Activated T-helper 1 cell treated with anti-CD3 and anti-CD28 coated beads, Interleukin-2, amount 50 U/mL, for 16 hours (primary cell): ENCODE results near the gene GDF9.

ENCODE experiments used
- DNase-seq, 2 donors: peaks; one replicate each; pipeline ENCODE4 v3.0.0-alpha.2; 2020; ENCODE audit warnings: low read depth in 1 of 2, low spot score in 1 of 2

Gene GDF9

DNA sequence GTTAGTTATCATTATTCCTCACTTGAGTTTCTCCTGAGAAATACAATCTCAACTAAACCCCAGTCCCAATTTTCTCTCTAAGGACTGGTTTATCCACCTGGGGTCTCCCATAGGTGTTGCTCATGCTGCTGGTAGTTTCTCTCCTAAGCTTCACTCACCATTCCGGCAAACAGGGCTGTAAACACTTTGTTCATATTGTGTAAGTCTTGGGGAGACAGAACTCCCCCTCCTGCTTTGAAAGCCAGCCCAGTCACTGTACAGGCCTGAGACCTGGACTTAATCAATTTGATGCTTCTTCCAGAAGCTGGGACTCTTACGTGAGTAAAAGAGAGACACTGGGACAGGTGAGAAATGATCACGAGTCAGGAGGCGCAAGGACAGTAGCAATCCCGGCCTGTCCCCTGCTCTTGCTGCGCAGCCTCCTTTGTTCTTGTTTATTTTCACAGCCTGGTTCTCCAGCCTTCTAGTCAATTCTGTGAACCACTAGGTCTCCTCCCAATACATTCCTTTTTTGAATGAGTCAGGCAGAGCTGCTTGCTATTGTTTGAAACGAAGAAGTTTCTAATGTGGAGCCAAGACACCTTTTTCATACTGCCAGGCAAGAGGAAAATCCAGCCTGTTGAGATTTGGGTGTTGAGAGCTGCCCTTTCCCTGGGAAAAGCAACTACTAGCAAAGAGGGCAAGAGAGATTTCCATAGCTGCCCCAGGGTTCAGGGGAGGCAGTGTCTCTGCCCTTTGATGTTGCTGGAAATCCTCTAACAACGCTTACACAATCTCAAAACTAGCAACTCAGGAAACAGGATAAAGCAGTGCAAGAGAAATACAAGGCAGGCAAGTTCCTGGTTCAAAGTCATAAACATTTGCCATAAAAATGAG, 26.6 kb downstream of the GDF9 start:
- no peak for DNase-seq

DNA sequence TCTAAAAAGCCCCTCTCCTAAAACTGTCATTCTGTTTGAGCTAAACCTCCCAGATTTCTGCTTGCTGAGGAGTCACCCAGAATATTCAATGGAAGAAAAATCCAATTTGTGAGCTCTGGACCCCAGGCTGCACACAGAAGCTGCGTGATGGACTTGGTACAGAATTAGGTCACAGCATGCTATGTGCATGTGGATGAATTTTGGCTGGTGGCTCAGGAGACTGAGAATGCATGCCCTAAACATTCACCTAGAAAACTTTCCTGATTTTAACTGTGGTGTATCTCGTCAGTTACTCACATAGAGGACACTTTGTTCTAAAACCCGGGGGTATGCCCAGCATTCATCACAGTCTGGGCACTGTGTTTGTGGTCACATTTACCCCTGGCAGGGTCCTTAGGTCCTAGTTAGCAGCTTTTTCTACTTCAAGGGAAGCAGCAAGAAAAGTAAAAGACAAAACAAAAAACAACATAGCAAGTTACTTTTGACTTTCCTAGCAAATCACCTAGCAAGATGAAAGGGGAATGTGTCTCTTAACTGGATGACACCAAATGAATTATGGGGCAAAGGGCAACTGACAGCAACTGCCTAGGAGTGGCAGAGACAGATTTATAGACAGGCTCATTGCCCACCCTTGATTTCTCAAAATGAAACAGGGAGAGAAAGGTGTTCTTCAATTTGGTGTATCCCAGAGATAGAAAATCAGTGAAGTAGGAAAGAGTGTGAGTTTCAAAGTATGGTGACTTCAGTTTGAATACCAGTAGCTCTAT, 27.6 kb downstream of the GDF9 start:
- no peak for DNase-seq

DNA sequence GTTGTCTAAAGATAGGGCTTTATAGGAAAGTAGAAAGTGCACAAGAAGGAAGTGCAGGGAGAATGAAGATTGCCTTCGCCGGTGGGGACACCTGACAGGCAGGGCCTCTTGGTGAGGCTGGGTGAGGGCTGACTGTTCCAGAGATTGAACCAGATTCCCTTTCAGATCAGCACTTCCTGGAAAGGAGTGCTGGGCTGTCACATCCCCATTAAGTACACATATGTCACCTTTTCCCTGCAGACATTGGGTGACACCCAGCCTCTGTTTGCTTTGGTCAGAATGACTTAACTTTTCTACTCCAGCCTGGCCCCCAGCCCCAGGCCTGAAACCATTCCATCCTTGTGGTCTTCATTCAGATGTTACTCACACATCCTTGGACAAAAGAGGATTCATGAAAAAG, 28.4 kb downstream of the GDF9 start:
- no peak for DNase-seq

DNA sequence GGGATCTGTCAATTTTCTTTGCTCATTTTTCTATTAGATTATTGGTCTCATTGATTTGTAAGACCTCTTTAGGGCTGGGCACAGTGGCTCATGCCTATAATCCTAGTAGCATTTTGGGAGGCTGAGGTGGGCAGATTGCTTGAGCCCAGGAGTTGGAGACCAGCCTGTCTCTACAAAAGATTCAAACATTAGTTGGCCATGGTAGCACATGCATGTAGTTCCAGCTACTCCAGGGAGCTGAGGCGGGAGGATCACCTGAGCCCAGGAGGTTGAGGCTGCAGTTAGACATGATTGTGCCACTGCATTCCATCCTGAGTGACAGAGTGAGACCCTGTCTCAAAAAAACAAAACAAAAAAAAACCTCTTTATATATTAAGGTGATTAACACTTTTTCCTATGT, 29.4 kb downstream of the GDF9 start:
- DNase-seq = no peak

DNA sequence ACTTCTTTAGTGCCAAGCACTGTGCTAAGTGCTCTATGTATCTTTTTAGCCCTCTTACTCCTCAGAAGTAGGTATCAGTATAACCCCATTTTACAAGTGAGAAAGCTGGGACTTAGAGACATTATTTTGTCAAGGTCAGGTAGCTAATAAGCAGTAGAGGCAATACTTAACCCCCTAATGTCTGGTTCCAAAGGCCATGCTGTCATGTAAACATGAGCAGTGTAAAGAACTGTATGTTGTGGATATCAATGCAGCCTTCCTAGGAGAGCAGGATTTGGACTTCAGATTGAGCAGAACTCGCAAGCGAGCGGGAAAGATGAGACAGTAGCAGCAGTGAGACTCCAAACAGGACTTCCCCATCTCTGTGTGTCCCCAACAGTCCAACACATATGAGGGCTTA, 32.2 kb downstream of the GDF9 start:
- DNase-seq = no peak

DNA sequence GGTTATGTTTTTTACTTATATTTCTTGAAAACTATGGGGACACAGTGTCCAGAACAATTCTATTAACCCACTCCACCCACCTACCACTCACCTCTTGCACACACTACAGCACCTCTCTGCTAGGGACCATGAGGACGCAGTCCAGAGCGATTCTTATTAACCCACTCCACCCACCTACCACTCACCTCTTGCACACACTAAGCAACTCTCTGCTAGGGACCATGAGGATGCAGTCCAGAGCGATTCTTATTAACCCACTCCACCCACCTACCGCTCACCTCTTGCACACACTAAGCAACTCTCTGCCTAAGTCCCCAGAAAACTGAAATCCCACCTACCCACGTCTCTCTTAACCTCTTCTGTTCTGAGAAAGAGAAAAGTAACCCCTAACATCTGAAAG, 33.7 kb downstream of the GDF9 start:
- no peak for DNase-seq

DNA sequence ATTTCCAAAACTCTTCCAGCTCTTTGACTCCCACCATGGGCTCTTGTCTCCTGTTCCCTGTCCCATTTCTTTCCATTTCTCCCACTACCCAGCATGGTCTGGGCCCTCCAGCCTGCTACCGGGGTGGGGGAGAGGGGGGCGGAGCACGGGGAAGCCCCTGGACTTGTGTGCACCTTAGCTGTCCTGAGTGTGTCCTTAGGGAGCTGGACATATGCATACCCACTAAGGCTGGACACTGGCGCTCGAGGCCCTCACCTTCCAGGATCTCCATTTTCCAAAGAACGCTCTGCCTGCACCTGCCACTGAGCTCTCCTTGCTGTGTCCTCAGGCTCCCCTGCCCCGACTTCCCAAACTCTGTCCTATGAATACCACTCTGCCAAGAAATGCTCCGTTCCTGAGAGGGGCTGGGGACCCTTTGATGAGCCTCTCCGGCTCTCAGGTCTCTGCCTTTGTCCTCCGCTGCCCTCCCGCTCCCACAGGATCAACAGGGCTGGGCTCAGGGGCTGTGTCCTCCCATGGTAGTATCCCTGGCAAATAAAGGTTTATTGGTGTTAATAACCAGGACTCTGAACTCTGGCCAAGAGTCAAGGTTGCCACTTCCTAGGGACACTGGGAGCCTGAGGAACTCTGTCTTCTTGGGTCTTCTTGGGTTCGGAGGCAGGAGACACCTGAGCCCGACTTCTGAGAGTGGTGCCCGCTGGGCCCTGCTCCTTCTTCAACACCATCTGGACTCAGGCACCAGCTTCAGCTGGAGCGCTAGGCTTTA, 35.0 kb downstream of the GDF9 start:
- DNase-seq = no peak

DNA sequence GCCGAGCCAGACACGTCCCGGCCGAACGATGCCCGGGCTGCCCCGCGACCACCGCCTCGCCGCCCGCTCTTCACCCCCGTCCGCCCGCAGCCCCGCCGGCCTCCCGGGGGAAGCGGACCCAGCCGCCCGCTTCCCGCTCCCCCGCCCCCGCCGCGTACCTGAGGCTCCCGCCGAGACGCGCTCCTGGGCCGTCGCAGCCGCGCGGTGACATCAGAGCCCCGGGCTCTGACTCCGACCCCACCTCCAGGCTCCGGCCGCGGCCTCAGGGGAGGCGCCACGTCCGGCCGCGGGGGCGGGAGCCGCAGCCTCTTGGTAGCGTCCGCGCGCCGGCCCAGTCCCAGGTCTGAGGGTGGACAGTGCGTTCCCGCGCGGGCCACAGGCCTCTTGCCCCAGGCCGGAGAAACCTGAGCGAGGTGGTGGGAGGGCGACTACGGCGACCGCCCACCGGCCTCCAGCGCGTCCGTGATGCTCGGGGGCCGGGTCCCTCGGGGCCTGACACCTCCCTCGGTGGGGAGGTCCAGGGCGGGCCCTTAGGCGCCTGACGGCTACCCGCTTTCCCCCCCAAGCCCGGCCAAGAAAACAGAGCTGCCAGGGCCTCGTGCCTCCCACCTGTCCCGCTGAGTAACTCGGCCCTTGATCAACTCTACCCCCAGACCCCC, 35.7 kb downstream of the GDF9 start, which contains the start of gene SHROOM1:
SHROOM1 (minus strand) TSS at position 212 of the 659 bp plus-strand sequence. CDS start 4,507 bp downstream, outside the sequence.
- DNase-seq = no peak

DNA sequence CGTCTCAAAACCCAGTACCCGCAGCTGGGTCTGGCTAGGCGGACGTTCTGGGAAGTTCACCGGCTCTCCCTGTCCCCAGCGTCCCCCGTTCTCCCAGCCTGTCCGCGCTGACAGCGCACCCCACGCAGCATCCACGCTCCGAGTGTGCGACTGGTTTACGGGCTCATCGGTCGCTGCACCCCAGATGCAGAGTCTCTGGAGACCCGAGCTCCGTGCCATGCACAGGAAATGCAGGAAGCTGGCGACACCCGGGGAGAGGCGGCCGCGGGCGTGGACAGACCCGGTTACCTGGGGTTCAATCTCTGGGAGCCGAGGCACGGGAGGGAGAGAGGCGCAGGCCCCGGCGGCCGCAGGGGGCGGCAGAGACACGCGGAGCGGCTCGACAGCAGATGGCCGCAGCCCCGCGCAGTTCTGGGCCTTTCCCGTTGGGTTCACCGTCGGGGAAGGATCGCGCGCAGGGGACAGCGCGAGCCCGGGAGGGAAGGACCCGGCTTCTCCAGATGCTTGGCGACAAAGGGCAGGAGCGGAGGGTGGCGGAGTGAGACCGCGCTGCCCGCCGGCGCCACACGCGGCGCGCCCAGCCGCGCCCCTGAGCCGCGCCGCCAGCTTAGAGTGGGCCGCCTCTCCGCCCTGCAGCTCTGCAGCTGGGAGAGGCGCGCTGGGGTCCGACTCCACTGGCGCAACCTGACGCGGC, 36.4 kb downstream of the GDF9 start:
- DNase-seq = peak; percentile 33 to 58

DNA sequence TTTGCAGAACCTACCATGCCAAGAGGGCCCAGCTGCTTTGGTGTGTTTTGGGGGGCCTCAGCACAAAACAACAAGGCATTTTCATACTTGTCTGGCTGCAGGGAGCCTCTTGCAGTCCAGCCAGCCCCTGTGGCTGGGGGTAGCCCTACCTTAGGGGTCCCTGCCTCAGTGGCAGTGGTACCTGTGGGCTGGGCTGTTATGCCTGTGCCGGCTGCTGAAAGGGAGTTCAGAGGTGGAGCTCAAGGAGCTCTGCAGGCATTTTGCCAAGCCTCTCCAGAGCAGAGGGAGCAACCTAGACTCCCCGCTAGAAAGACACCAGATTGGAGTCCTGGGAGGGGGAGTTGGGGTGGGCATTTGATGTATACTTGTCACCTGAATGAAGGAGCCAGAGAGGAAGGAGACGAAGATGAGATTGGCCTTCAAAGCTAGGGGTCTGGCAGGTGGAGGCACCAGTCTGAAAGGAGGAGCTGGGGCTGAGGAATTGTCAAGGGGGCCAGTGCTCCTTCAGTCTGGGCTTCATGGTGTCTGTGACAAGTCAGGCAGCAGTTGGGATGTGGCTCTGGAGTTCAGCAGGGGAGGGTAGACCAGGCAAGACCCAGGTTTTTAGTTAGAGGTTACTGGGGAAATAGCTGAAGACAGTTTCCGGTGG, 37.3 kb downstream of the GDF9 start:
- no peak for DNase-seq

DNA sequence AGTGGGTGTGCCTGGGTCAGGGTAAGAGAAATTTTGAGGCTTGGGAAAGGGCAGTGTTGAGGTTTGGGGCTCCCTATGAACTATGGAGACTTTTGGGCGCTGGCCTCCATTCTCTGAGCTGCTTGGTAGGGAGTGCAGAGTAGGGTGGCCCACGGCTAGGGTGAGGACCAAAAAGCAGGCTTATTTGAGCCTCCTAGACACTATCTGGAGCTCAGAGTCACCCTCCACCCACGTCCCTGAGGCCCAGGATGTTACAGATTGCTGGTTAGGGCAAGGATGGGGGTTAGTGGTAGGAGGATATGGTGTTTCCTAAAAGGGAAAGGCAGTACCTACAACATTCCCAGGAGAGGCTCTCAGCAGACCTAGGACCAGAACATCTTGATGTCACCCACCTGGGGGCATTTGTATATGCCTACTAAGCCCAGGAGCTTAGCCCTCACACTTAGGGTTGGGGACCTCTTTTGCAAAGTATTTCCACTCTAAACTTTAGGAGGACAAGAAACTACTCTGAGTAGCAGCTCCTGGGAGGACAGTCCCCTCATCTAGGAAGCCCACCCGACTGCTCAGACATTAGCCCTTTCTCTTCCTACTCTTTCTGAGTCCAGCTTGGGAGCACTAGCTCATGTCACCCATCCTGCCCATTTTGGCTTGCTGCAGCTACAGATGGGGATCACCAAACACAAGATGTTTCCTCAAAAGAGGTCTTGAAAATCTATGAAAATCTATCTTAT, 38.2 kb downstream of the GDF9 start:
- DNase-seq = no peak

DNA sequence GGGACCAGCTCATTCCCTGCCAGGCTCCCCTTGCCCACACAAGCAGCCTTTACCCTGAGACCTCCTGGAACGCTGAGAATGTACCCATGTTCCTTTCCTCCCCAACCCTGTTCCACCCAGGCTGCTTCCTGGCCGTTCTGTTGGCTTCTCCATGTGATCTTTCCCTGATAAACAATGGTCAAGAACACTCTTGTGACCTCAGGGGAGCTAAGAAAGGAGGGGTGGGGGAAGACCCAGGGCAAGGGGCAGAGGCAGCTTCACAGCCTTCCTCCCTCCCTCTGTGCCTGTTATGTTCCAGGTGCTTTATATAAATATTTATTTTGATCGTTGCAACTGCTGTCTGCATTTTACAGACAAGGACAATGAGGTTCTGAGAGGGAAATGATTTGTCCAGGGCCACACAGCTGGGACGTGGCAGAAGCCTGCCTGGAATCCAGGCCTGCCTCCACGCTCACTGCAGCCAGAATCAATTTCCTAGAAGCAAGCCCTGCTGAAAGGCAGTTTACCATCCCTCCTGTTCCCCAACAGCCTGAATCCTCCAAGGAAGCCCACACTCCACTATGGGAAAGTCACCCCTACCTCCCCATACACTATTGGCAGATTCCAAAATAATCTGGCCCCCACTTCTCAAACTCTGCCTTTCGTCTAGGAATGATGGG, 39.7 kb downstream of the GDF9 start:
- DNase-seq = no peak

DNA sequence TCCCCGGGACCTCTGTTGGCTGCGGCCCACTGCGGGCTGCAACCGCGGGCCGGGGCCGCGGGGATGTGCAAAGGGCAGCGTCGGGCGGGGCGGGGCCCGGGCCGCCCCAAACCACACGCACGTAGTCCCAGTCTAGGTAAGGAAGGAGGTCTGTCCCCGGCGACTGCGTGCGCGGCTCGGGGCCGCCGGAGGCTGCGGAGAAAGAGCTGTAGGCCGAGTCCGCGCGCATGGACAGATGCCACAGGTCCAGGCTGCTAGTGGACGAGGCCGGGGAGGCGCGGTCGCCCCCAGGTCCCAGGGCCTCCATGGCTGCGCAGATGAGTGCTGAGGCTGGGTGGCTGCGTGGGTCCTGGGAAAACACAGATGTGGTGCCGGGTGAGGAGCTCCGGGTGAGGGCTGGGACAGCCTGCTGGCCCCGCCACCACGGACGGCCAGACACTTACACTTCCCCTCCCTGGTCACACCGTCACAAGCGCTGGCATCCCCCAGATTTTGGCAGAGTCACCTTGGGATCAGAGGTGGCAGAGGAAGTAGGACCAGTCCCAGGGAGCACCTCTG, 40.4 kb downstream of the GDF9 start:
- DNase-seq = no peak

DNA sequence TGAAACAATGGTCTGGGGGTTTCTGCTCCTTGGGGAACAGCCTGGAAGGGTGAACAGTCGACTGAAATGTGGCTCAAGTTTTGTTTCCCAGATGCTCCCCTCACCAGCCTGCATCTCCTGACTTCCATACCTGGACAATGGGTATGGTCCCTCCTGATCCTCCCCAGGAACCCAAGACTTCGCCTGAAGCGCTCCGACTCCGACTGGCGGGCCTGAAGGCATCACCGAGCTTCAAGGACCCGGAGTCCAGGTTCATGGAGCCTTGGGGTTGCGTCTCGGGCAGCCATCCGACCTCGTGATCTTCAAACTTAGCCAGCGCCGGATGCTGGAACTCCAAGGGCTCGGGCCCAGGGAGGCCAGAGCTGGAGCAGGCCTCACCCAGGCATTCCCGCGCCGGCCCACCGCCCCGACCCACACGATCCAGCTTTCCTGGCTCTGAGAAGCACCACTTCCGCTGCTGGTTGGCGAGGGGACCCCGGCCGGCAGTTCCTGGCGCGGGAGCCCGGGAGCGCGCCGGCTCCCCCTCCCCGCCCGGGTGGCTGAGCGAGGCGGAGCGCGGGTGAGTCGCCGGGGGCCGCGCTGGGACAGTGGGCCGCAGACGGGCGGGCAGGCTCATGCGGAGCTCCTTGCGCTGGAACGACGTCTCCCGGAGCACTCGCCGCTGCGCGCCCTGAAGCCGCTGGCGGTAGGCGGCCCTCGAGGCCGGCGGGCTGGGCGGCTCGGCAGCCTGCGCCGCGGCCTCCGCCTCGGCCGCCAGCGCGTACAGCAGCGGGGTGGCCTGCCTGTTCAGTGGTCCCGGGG, 41.0 kb downstream of the GDF9 start:
- DNase-seq = no peak

DNA sequence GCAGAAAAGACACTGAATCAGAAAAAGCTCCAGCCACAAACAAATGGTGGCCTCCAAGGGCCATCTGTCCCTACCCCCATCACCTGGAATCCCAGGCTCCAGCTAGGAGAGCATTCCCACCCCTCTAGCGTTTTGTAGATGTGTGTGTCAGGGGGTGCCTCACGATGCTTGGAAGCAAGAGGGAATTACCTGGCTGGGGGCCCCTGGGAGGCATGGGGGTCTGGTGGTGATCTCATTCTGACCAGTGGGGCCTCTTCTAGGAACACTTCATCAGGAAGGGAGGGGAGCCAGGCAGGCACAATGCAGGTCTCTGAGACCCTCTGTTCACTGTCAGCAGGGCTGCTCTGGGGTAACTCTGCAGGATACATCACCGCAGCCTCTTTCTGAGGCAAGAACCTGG, 41.8 kb downstream of the GDF9 start:
- DNase-seq = no peak

DNA sequence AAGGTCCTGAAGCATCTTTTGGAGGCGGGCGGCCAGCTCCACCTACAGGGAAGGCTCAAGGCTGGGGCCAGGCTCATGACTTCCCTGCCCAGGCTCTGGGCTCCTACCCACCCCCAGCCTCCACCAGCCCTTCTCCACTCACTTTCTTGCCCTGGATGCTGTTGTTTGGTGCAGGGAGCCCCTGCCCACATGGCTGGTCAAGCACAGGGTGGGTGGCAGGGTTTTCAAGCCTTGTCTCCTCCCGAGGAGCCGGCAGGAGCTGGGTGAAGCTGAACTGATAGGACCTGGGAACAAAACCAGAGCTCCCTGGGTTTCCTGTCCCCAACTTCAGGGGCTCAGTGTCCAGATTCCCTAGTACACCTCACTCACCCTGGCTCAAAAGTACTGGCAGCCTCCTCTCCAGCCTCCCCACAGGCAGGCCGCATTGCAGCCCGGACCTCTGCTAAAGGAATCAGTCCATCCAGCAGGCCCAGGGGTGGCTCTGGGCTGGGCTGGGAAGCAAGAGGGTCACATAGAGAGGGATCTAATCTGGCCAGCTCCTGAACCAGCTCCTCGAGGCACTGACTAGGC, 42.7 kb downstream of the GDF9 start:
- no peak for DNase-seq
